GM12891 (cell line): ENCODE measurements around the gene ATP11A.

Experiments used
- PAX5 ChIP-seq: IDR thresholded peaks from 2 replicates; pipeline ENCODE4 v1.6.1; 2011; ENCODE audit warnings: low read length, moderate library complexity, mild to moderate bottlenecking; ENCODE audit not compliant: insufficient read depth, severe bottlenecking
- POLR2A ChIP-seq: IDR thresholded peaks from 2 replicates; pipeline ENCODE4 v1.6.1; 2011; ENCODE audit warnings: low read depth, low read length, control low read depth
- POLR2AphosphoS5 ChIP-seq: IDR thresholded peaks from 2 replicates; pipeline ENCODE4 v1.6.1; 2011; ENCODE audit warnings: low read depth, low read length, control low read depth
- POU2F2 ChIP-seq: IDR thresholded peaks from 2 replicates; pipeline ENCODE4 v1.6.1; 2011; ENCODE audit warnings: low read depth, mild to moderate bottlenecking, control low read depth, low read length, moderate library complexity
- TAF1 ChIP-seq: IDR thresholded peaks from 2 replicates; pipeline ENCODE4 v1.6.1; 2011; ENCODE audit warnings: low read depth, low read length, control low read depth

DNA sequence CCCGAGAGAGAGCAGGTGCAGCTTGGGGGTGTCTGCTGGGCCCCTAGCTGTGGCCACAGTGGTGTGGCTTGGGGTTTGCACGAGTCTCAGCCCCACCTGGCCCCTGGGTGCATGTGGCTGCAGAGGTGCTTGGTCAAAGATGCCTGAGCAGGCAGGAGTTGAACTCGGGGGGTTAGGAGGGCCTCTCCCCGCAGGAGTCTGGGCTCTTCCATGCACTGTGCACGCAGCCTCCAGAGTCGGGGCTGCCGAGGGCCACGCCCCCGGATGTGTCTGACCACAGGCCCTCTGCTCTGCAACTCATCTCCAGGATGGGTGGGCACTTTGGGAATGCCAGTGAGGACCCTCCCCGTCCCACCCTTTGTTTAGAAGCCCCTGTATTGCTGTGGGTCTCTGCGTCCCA, 187.7 kb downstream of the ATP11A start:
- TF ChIP-seq POLR2AphosphoS5 = no peak
- no peak for TF ChIP-seq POLR2A
- no peak for TF ChIP-seq POU2F2
- TF ChIP-seq TAF1 = no peak
- no peak for TF ChIP-seq PAX5
